NB4 (cell line): ENCODE data around the gene DGLUCY.

Experiments used
- CTCF ChIP-seq: IDR thresholded peaks from one replicate; pipeline ENCODE4 v1.5.1; 2012; ENCODE audit warnings: low read depth, low read length
- POLR2A ChIP-seq: IDR thresholded peaks from 2 replicates; pipeline ENCODE4 v1.6.1; 2011; ENCODE audit warnings: mild to moderate bottlenecking; ENCODE audit not compliant: insufficient read length; ENCODE audit errors: extremely low read depth

- TF ChIP-seq CTCF (no peak), POLR2A (no peak)
Observed at GRCh38 chr14:91252871-91253794, 139.3 kb downstream of the DGLUCY start.
